Measurements from ENCODE around the gene FARS2. TPM values are rescaled to one million over a fixed set of nuclear protein-coding genes. Genes with fewer than 3 reads are reported as not detected.
"Not testable (repeated sequence)": the region's sequence is repeated elsewhere in the genome, so short reads cannot be mapped to it uniquely, and the experiment has no call there.

The FARS2 gene
- total RNA-seq, 1 experiment from 2014 or later: 24.7 TPM

DNA sequence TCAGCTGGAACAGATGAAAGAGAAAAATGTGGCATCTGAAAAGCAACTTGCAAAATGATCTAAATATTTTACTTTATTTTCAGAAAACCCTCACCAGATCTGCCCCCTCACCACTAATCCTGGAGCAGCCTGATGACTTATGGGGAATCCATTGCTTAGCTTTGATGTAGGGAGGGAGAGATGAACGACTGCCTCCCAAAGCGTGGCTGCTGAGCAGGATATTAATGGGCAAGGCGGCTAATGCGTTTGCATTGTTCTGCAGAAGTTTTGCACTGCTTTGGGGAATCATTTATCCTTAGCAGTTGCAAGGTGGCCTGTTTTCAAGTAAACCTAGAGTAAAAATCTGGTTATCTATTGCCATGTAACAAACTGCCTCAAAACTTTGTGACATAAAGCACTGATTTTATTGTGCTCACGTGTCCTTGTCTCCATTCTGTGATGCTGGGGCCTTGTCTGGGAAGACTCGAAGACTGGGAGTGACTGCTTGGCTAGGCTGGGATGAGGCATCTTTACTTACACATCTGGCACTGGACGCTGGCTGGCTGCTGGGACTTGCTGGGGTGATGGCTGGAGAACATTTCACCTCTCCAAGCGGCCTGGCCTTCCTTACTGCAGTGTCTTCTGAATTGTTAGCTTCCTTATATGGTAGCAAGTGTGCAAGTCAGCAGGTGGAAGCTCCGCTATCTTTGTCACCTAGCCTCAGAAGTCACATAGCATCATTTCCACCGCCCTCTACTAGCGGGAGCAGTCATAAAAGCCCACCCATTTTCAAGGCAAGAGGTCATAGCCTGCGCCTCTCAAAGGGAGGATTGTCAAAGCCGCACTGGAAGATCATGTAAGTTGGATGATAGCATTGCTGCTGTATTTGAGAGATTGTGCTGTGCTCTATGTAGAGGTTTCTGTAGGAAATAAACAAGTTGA is 432.2 kb downstream of the FARS2 start:
- no peak for DNase-seq (ENCODE audit: low read depth)

DNA sequence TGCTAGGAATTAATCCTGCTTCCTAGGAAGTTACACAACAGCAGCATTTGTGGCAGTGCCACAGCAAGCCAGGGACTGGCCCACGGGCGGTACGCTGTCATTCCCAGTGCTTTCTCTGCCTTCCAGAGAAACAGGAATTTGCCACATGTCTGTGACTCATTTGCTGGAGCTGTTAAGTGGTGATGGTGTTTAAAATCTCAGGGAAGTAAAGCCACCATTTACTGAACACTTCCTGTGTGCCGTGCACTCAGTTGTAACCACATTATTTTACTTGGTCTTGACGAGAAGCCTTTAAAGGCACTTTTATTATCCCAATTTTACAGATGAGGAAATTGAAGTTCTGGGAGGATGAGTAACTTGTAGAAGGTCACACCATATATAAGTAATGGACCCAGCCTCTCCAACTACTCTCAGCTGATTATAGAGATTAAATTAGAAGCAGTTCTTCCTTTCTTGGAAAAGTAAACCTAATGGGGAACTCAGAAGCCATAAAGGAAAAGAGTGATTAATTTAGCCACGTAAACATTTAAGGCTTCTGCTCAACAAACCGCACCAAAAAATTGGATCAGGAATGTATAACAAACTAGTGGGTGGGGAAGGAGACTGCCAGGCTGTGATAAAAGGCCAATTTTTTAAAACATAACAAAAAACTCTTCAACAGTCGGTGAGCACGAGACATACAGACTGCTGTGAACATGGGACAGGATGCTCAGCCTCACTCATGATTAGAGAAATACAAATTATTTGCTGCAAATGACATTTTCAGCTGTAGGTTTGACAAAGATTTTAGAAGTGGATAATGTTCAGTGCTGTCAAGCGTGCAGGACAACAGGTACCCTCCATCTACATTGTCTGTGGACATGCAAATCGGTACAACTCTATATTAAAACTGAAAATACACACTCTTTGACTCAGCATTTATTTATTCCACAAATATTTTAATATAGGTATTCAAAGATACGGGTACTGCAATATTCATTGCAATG is 434.2 kb downstream of the FARS2 start:
- DNase-seq (ENCODE audit: low read depth): peak; percentile 91

DNA sequence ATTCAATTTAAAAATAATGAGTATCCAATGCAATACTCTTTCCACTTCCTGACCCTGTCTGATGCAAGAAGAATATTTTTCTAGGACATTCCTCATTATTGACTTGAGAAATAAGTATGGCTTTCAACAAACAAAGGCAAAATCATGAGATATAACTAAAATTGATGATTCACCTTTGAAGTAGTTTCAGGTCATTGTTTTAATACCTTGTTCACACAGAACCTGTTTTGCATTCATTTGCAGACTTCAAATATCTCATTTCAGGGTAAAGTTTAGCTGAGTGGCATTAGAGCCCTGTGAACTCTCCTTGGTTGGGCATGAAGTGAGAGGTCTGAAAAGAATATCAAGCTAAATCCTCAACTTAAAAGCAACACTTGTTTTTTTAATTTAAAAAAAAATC is 436.2 kb downstream of the FARS2 start:
- DNase-seq (ENCODE audit: low read depth): no peak

DNA sequence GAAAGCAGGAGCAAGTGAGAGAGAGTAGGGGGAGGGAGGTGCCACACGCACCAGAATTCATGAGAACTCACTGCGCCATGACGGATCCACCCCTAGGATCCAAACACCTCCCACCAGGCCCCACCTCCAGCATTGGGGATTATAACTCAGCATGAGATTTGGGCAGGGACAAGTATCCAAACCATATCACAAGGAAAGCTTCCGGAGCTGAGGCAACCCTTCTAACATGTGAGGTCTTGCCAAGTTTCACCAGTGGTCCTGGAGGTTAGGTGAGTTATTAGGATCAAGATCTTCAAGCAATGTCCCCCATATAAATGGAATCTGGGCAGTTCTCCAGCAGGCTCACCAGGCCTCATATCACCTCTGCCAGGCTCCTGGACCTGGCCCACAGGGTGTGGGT is 437.0 kb downstream of the FARS2 start:
- no peak for DNase-seq (ENCODE audit: low read depth)

DNA sequence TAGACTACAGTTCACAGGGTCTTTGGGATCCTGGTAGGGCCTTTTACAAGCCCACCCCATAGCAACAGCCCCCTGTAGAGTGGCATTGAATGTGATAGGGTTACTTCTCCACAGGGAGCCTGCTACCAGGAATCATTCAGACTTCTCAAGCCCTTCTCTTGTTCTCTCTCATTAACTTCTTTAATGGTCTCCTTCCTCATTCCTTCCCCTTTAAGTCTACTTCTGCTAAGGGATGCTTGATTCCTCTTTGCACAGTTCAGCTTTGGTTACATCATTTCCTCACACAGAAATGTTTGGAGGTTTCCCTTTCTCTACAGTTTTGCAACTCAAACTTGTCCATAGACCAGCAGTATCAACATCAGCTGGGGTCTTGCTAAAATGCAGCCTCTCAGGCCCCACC is 437.8 kb downstream of the FARS2 start:
- DNase-seq (ENCODE audit: low read depth): not testable (repeated sequence)

DNA sequence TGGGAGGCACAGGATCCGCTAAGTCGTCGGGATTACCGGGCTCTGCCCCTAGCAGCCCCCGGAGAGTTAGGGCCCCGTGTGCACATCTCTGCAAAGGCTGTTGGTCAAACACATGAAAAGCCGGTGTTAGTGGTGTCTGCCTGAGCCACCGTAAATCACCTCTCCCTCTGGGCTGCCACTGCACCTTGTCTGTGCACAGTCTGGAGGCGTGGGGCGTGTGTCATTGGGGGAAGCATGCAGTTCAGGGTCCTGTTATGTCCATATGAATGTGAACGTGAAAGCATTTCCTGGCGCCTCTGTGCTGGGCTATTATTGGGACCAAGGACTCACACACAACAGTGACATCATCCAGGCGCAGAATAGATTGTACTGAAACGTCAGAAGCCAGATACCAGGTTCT is 439.9 kb downstream of the FARS2 start:
- DNase-seq (ENCODE audit: low read depth): no peak

DNA sequence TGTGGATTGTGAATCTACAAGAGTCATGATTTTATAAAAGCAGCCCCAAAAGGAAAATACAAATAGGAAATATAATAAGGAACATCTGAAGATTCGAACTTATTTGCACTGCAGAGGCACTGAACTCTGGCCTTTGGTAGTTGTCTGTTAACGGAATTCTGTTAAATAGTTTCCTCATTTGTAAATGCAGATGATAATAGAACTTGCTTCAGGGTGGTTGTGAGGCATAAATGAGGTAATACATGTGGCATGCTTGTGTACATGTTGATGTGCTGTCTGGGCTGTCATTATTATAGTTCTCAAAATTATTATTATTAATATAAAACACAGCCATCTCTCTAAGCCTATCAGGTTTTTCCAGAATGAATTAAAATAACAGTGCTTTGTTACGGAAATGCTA is 443.4 kb downstream of the FARS2 start:
- DNase-seq (ENCODE audit: low read depth): no peak

DNA sequence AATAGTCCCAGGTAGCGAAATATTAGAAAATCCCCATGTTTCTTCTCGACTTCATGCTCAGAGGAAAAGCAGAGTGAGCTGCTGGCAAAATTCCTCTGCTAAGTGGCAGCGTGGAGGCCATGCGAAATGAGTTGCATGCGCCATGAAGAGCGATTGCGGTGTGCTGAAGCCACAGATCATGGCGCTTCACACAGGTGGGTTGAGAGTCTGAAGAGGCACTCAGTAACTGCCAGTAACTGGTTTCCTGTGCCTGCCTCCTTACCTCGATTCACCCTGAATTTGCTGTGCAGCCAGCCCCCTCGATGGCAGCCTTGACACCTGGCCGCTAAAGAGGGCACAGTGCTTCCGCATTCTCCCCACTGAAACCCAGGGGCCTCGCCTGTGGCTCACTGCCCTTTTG is 443.9 kb downstream of the FARS2 start:
- no peak for DNase-seq (ENCODE audit: low read depth)

DNA sequence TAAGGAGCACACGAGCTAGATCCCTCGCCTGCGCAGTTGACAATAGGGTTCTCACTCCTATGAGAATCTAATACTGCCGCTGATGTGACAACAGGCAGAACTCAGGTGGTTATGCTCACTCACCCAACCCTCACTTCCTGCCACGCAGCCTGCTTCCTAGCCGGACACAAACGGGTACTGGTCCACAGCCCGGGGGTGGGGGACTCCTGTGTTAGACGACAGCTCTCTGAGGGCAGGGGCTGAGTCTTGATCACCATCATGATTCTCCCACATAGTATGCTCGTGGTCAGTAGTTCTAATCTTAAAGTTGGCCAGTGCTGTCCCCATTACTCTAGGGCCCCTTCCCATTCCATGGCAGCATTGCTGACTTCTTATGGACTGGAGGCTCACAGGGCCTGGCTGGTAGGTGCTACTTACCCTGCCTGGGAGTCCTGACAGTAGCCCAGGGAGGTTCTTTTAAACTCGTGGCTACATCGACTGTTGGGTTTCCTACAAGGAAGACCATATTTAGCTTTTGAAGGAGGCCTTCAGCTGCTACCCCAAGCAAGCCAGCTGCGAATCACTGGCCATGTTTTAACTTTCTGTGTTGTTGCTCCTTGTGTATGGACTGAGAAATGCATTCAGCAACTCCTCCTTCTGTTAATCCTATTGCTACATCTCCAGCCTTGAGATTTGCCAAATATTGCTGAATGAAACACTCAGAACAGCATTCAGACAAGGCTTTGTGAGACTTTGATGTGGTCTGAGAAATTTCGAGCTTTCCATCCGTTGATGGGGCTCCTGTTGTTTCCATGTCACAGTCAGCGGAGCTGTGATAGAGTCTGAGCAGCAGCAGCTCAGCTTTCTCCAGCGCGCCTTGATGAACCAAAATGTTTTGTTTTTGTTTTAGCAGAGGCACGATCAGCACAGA is 445.1 kb downstream of the FARS2 start:
- no peak for DNase-seq (ENCODE audit: low read depth)

DNA sequence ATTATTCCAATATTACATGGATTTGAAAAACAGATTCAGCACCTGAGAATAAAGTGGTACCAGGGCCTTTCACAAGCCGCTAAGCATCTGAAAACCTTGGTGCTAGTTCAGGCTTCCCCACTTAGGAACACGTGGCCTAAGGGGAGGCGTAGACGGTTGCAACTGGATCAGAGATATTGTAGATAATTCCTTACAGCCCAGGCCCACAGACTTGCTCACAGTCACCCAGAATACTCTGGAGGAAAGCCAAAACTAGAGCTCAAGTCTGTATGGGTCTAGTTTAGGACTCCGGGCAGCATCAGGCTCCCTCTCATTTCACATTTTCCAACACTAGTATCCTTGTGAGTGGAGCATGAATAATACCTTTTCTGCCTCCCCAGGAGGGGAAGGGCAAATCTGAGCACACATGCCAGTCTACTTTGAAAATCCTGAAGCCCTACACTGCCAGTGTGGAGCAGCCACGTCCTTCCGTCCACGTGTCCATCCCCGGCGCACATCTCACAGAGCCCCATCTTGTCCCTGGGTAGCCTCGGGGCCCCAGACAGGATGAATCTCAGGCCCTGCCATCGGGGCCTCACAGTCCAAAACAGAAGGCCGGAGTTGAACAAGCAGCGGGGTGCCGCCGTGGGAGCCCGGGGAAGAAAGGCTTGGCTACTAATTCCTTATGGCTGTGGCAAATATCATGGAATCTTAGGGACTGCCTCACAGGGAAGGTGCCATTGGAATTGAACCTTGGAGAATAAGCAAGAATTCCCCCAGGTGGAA is 446.1 kb downstream of the FARS2 start:
- DNase-seq (ENCODE audit: low read depth): no peak

DNA sequence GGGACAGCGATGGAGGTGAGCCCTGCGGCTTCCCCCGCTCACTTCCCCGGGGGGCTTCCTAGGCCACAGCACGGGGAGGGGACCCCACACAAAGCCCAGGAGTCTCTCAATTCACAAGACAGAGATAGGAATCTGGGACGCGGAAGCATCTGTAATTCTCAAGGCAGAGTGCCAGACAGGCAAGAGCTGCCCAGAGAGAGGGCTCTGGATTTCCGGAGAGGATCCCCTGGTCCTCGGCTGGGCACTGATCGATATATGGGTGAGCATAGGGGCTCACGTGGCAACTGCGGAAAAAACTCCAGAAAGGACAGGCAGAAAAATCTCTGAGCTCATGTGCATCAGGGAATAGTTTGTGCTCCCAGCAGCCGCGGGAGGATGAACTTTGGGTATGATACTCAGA is 449.2 kb downstream of the FARS2 start:
- no peak for DNase-seq (ENCODE audit: low read depth)

DNA sequence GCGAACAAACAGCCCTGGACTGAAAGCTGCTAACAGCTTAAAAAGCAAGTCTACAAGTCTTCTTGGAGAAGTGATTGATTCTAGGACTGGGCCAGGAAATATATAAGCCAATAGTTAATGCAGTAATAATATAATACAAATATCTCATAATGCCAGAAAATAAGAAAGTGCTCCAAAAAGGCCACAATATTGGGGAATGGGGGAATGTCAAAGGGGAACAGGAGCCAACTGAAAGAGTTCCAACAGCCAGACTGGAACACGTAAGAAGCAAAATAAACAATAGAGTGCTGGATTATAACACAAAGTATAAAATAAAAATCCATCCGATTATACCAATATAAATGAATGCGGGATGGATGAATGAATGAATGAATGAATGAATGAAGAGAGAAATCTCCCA is 449.6 kb downstream of the FARS2 start:
- DNase-seq (ENCODE audit: low read depth): no peak

DNA sequence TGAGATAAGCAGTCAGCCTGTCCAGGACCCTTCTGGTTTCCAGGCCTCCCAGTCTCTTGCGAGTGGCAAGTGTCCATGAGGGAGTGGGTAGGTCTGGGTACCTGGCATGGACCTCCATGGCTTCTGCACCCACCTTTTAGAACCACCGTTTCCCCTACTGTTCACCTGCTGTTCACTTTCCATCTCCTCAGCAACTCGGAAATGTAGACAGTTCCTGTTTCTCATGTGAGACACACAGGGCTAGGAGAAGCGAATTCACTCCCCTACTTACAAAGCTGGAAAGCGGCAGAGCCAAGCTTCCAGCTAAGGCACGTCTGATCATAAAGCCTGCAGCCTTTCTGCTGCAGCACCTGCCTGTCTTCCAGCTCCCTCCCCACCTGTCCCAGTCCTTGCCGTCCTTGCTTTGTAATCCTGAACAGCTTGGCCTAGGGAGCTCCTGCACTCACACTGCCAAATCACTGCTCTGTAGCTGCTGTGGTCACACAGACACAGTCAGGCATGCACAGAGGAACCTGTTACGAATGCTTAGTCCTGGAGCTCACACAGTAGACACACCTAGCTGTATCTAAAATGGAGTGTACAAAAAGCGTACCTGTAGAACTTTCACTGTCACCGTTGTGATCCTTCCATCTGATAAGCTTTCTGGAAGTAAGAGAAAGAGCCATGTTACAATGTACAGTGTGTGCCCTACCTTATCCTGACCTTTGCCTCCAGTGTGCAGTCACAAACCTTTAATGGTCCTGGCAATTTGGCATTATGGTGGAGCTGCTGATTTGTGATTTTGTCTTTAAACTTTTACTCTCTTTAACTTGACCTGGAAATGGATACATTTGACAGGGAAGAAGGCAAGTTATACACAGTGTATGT is 451.3 kb downstream of the FARS2 start:
- DNase-seq (ENCODE audit: low read depth): no peak

DNA sequence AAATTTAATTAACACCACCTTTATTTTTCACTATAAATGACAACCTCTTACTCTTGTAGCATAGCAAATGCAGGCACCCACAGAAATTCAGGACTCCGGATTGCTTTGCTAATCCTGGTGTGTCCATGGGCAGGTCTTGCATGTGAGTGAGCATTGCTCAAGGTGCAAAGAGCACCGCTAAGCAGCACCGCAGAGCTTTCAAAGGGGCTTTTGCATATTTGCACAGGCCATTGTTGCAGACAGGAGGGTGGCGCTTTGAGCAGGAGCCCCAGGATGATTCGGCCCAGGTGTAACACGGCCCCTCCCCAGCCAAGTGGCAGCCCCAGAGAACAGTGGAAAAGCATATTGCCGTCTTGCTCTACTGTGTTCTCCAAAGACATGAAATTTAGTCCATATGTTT is 452.2 kb downstream of the FARS2 start:
- DNase-seq (ENCODE audit: low read depth): no peak

DNA sequence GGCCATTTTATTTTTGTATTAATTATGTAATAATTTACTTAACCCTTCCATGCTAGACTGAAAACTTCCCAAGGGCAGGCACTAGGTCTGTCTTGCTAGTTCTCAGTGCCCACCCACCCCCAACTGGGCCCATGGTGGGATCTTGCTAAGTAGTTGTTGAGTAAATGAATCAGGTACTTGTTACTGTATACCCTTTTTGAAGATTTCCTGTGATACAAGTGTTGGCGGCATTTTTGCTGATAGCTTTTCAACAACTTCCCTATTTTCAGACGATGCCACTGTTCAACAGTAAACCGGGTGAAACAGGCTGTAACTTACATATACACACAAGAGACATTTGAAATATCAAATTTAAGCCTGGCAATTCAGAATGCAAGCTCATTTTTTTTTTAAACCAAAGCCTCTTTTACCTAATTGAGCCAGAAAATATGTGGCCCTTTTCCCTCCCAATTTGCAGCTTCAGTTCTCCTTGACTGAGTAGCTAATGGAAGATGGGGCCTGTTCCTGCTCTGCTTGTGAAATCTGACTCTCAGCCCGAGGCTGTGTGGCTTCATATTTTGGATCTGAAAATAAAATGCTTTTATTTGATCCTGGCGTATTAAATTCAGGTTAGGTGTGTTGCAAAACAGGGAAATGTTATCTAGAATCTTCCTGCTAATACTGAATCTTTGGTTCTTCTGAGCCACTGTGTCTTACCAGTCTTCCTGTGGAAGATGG is 457.1 kb downstream of the FARS2 start:
- DNase-seq (ENCODE audit: low read depth): no peak

DNA sequence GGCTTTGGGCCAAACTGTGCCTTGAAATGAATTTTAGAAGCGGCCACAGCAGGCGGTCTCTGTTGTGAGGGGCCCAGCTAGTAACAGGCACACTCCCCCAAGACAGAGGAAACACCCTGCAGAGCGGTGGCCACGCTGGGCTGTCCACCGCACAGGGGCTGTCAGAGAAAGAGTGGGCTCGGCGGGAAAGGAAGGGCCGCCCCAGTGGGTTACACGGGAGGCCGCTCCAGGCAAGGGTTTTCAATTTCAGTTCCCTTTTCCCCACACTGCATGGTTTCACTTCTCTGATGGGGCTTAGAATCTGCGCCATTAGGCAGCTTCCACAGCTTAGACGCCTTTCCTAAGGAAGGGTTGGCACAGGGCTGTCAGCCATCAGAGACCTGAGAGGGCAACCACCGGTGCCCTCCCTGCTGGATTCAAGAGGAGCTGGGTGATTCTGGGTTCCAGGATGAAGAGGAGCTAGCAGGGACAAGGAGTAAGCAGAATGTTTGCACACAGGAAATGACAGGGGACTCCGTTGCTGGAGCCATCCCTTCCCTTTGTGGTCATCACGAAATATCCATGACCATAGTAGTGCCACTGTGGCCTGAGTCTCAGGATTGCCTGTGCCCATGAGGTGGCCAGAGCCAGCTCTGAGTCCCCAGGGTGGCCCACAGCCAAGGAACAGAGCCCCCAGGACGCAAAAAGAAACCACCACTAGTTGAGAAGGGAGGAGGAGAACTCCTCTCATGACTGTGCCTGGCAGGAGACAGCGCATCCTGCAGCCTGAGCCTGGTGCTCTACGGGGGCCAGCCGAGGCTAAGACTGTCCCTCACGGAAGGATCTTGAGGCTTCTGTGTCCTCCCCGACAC is 462.8 kb downstream of the FARS2 start:
- DNase-seq (ENCODE audit: low read depth): no peak

DNA sequence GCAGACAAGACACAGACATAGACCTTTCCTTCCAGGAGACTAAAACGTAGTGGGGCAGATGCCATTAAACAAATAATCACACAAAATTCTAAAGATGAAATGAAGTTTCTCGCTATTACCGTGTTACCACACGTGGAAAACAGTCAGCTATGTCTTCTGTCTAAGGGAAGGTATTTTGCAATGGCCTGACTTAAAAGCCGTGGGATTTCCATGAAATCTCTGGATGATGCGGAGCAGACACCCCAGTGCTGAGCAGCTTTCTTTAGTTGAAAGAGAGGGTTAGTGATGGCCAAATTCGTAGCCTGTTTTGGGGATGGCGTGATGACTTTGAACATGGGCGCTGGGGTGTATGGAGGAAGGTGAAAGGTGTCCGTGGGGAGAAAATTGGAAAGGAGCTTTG is 463.6 kb downstream of the FARS2 start:
- DNase-seq (ENCODE audit: low read depth): no peak
